K562 (cell line): Measurements from ENCODE around the gene DIO3.

Experiments
- HCFC1 ChIP-seq: IDR thresholded peaks from 2 replicates; pipeline ENCODE4 v1.6.1; 2012; ENCODE audit warnings: low read depth, low read length, improper control_type of control experiment
- MAFG ChIP-seq: fragments of 450-650 bp; conservative IDR thresholded peaks from 2 replicates; pipeline ENCODE4 v1.6.1; 2016; ENCODE audit warnings: missing genetic modification characterization, missing compliant biosample characterization
- MED1 ChIP-seq: sonication (generic); formaldehyde crosslinking; IDR thresholded peaks from 2 replicates; pipeline ENCODE4 v1.8.1; 2023; ENCODE audit warnings: missing genetic modification reagents, borderline replicate concordance
- MYNN ChIP-seq, 2 experiments: sonication (generic); formaldehyde crosslinking in 1 of 2; IDR thresholded peaks; 2 replicates each; pipeline versions ENCODE4 v1.5.0 to v1.6.1; 2016 to 2020; ENCODE audit warnings: antibody characterized with exemption in 1 of 2, missing genetic modification reagents in 1 of 2
- NRF1 ChIP-seq, 2 experiments: fragments of 450-650 bp; IDR thresholded peaks in 1 of 2; conservative IDR thresholded peaks in 1 of 2; 2 replicates each; pipeline ENCODE4 v1.6.1; 2014; ENCODE audit warnings: mild to moderate bottlenecking in 2 of 2
- POLR2A ChIP-seq: fragments of 450-650 bp; conservative IDR thresholded peaks from 2 replicates; pipeline ENCODE4 v1.6.1; 2016
- RB1 ChIP-seq: fragments of 450-650 bp; IDR thresholded peaks from 2 replicates; pipeline ENCODE4 v1.6.1; 2017; ENCODE audit warnings: low read depth, mild to moderate bottlenecking
- SIN3A ChIP-seq, 2 experiments: fragments of 150-350 bp in 1 of 2; IDR thresholded peaks; 2 replicates each; pipeline ENCODE4 v1.6.1; 2011 to 2016; ENCODE audit warnings: borderline replicate concordance in 2 of 2, low read depth in 2 of 2, low read length in 2 of 2, mild to moderate bottlenecking in 2 of 2, moderate library complexity in 2 of 2; ENCODE audit not compliant: control insufficient read depth in 1 of 2
- SP1 ChIP-seq: sonication (generic); formaldehyde crosslinking; IDR thresholded peaks from 2 replicates; pipeline ENCODE4 v1.8.1; 2022; ENCODE audit warnings: mild to moderate bottlenecking, missing genetic modification reagents
- TF ChIP-seq, protein P1 (sequence below), 3 experiments: IDR thresholded peaks in 2 of 3; conservative IDR thresholded peaks in 1 of 3; 2 replicates each; pipeline ENCODE4 v1.5.1; 2011 to 2012; ENCODE audit warnings: low read length in 3 of 3, mild to moderate bottlenecking in 3 of 3, control low read depth in 2 of 3, improper control_type of control experiment in 1 of 3, inconsistent platforms in 1 of 3, low read depth in 1 of 3, mixed read lengths in 1 of 3, moderate library complexity in 1 of 3; ENCODE audit not compliant: insufficient read depth in 2 of 3
- TF ChIP-seq, protein P2 (sequence below): sonication (generic); formaldehyde crosslinking; IDR thresholded peaks from 2 replicates; pipeline ENCODE4 v1.8.1; 2022; ENCODE audit warnings: missing genetic modification reagents
- TF ChIP-seq, protein P3 (sequence below): fragments of 250-450 bp; sonication (Bioruptor Pico); IDR thresholded peaks from 2 replicates; pipeline ENCODE4 v1.8.0; 2021; ENCODE audit warnings: moderate library complexity, mild to moderate bottlenecking, inconsistent platforms
- TF ChIP-seq, protein P4 (sequence below): fragments of 150-350 bp; conservative IDR thresholded peaks from 2 replicates; pipeline ENCODE4 v1.6.1; 2014; ENCODE audit warnings: low read length

DNA sequence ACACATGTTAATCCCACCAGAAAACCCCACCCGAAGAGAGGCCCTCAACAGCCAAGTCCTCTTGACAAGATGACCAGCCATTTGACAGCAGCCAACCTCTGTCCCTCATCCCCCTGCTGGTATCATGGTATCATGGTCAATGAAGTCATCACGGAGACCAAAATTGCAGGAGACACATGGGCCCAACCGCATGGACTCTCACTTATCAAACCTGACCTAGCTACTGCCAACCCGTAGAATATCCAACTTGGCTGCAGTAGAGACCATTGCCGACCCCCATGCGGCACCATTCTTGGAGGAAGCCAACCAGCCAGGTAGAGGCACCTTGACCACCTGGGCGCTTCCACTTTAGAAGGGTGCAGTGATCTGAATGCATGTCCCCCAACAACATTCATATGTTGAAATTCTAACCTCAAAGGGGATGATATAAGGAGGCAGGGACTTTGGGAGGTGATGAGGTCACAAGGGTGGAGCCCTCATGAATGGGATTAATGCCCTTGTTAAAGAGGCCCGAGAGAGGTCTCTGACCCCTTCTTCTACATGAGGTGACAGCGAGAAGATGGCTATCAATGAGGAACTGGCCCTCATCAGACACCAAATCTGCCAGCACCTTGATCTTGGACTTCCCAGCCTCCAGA, 33.3 kb downstream of the DIO3 start:
- TF ChIP-seq MED1 (no peak), MYNN (IDR thresholded peaks at IDR 0.05) (no peak), MYNN (CRISPR knock-in tag; IDR thresholded peaks at IDR 0.05) (no peak), RB1 (no peak), SP1 (CRISPR knock-in tag) (no peak), HCFC1 (no peak), NRF1 (conservative IDR thresholded peaks at IDR 0.05 in 1 of 2, IDR thresholded peaks at IDR 0.05 in 1 of 2) (no peak), SIN3A (IDR thresholded peaks at IDR 0.05; ENCODE audit: borderline replicate concordance in 2 of 2, control insufficient read depth in 1 of 2, low read depth in 2 of 2, low read length in 2 of 2) (no peak), MAFG (tag) (no peak), POLR2A (no peak)
- TF ChIP-seq, protein P1, sequence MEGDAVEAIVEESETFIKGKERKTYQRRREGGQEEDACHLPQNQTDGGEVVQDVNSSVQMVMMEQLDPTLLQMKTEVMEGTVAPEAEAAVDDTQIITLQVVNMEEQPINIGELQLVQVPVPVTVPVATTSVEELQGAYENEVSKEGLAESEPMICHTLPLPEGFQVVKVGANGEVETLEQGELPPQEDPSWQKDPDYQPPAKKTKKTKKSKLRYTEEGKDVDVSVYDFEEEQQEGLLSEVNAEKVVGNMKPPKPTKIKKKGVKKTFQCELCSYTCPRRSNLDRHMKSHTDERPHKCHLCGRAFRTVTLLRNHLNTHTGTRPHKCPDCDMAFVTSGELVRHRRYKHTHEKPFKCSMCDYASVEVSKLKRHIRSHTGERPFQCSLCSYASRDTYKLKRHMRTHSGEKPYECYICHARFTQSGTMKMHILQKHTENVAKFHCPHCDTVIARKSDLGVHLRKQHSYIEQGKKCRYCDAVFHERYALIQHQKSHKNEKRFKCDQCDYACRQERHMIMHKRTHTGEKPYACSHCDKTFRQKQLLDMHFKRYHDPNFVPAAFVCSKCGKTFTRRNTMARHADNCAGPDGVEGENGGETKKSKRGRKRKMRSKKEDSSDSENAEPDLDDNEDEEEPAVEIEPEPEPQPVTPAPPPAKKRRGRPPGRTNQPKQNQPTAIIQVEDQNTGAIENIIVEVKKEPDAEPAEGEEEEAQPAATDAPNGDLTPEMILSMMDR (IDR thresholded peaks at IDR 0.05 in 2 of 3, conservative IDR thresholded peaks at IDR 0.05 in 1 of 3; ENCODE audit: insufficient read depth in 2 of 3, low read depth in 1 of 3, low read length in 3 of 3): no peak
- TF ChIP-seq, protein P2, sequence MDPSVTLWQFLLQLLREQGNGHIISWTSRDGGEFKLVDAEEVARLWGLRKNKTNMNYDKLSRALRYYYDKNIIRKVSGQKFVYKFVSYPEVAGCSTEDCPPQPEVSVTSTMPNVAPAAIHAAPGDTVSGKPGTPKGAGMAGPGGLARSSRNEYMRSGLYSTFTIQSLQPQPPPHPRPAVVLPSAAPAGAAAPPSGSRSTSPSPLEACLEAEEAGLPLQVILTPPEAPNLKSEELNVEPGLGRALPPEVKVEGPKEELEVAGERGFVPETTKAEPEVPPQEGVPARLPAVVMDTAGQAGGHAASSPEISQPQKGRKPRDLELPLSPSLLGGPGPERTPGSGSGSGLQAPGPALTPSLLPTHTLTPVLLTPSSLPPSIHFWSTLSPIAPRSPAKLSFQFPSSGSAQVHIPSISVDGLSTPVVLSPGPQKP: no peak
- TF ChIP-seq, protein P3, sequence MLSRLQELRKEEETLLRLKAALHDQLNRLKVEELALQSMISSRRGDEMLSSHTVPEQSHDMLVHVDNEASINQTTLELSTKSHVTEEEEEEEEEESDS (CRISPR knock-in tag): no peak
- TF ChIP-seq, protein P4, sequence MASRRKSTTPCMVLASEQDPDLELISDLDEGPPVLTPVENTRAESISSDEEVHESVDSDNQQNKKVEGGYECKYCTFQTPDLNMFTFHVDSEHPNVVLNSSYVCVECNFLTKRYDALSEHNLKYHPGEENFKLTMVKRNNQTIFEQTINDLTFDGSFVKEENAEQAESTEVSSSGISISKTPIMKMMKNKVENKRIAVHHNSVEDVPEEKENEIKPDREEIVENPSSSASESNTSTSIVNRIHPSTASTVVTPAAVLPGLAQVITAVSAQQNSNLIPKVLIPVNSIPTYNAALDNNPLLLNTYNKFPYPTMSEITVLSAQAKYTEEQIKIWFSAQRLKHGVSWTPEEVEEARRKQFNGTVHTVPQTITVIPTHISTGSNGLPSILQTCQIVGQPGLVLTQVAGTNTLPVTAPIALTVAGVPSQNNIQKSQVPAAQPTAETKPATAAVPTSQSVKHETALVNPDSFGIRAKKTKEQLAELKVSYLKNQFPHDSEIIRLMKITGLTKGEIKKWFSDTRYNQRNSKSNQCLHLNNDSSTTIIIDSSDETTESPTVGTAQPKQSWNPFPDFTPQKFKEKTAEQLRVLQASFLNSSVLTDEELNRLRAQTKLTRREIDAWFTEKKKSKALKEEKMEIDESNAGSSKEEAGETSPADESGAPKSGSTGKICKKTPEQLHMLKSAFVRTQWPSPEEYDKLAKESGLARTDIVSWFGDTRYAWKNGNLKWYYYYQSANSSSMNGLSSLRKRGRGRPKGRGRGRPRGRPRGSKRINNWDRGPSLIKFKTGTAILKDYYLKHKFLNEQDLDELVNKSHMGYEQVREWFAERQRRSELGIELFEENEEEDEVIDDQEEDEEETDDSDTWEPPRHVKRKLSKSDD: no peak
